HepG2 (cell line): ENCODE data around the gene ZNF670. TPM values are rescaled to one million over a fixed set of nuclear protein-coding genes. Genes with fewer than 3 reads are reported as not detected.

Experiments used
- HOMEZ ChIP-seq: IDR thresholded peaks from 2 replicates; pipeline ENCODE4 v1.6.1; 2016; ENCODE audit warnings: low read depth
- KAT2B ChIP-seq: fragments of 150-350 bp; IDR thresholded peaks from 2 replicates; pipeline ENCODE4 v1.6.1; 2014; ENCODE audit warnings: low read depth, low read length, borderline replicate concordance
- MAZ ChIP-seq, 2 experiments: sonication (generic) in 1 of 2; formaldehyde crosslinking in 1 of 2; IDR thresholded peaks; 2 replicates each; pipeline versions ENCODE4 v1.5.0 to v1.6.1; 2012 to 2020; ENCODE audit warnings: low read depth in 2 of 2, mild to moderate bottlenecking in 2 of 2, borderline replicate concordance in 1 of 2, improper control_type of control experiment in 1 of 2, low read length in 1 of 2, missing genetic modification reagents in 1 of 2, moderate library complexity in 1 of 2
- PAXIP1 ChIP-seq: sonication (generic); formaldehyde crosslinking; conservative IDR thresholded peaks from 2 replicates; pipeline ENCODE4 v1.4.0; 2020; ENCODE audit warnings: mild to moderate bottlenecking, missing genetic modification reagents, moderate library complexity
- PRPF4 ChIP-seq: fragments of 200-400 bp; formaldehyde crosslinking; IDR thresholded peaks from 2 replicates; pipeline ENCODE4 v1.6.1; 2016; ENCODE audit warnings: low read length, low read depth; ENCODE audit not compliant: poor library complexity, severe bottlenecking
- RARA ChIP-seq: IDR thresholded peaks from 2 replicates; pipeline ENCODE4 v1.6.1; 2016; ENCODE audit warnings: missing genetic modification reagents, missing compliant biosample characterization
- REPIN1 ChIP-seq: sonication (generic); formaldehyde crosslinking; IDR thresholded peaks from 2 replicates; pipeline ENCODE4 v1.8.0; 2022; ENCODE audit warnings: missing genetic modification reagents, low read depth, mild to moderate bottlenecking, borderline replicate concordance
- SP1 ChIP-seq, 2 experiments: fragments of 450-650 bp in 1 of 2; sonication (generic) in 1 of 2; formaldehyde crosslinking in 1 of 2; IDR thresholded peaks; 2 replicates each; pipeline versions ENCODE4 v1.4.0 to v1.6.1; 2016 to 2020; ENCODE audit warnings: missing genetic modification reagents in 1 of 2
- THYN1 ChIP-seq: sonication (generic); formaldehyde crosslinking; IDR thresholded peaks from 2 replicates; pipeline ENCODE4 v1.8.1; 2023; ENCODE audit warnings: low read depth, mild to moderate bottlenecking, moderate library complexity, missing genetic modification reagents, borderline replicate concordance
- ZNF232 ChIP-seq: sonication (generic); formaldehyde crosslinking; IDR thresholded peaks from 2 replicates; pipeline ENCODE4 v1.4.0; 2020; ENCODE audit warnings: missing genetic modification reagents, borderline replicate concordance
- ZNF44 ChIP-seq: sonication (generic); formaldehyde crosslinking; IDR thresholded peaks from 2 replicates; pipeline ENCODE4 v1.5.1; 2020; ENCODE audit warnings: mild to moderate bottlenecking, missing genetic modification reagents
- ZNF607 ChIP-seq: sonication (generic); formaldehyde crosslinking; IDR thresholded peaks from 2 replicates; pipeline ENCODE4 v1.5.1; 2020; ENCODE audit warnings: missing genetic modification reagents, mild to moderate bottlenecking, borderline replicate concordance
- ZNF710 ChIP-seq: sonication (generic); formaldehyde crosslinking; IDR thresholded peaks from 2 replicates; pipeline ENCODE4 v1.5.0; 2020; ENCODE audit warnings: mild to moderate bottlenecking, missing genetic modification reagents, borderline replicate concordance
- polyA plus RNA-seq, 8 experiments: library from polyadenylated mRNA; depleted of rRNA in 3 of 8; stranded (reverse) in 7 of 8; unstranded in 1 of 8; fragments of >200 nt; fragmentation: Illumina TruSeq in 4 of 8; extraction: Trizol in 4 of 8; gene quantifications; 2 replicates each; pipeline versions ENCODE4 v1.2.1 to v1.2.3, GENCODE V29; 2011 to 2016; ENCODE audit warnings: low read depth in 4 of 8, missing spikeins in 1 of 8, mixed read lengths in 1 of 8; ENCODE audit not compliant: insufficient read depth in 1 of 8
- total RNA-seq, 5 experiments: library from RNA; depleted of rRNA; stranded (reverse); fragments of >200 nt; fragmentation: Illumina TruSeq; extraction: Trizol; gene quantifications; 2 replicates each; pipeline ENCODE4 v1.2.3, GENCODE V29; 2016; ENCODE audit warnings: low read depth in 1 of 5
- TF ChIP-seq, protein P1 (sequence below): sonication (generic); formaldehyde crosslinking; IDR thresholded peaks from 2 replicates; pipeline ENCODE4 v1.4.0; 2020; ENCODE audit warnings: low read depth, missing genetic modification reagents
- TF ChIP-seq, protein P2 (sequence below): IDR thresholded peaks from 2 replicates; pipeline ENCODE4 v1.6.1; 2016

ZNF670 gene
- total and polyA plus RNA-seq, 2 of the 13 experiments (the other 11 are each of a cell fraction or from before 2014, with no cell fraction given): 4.2 to 10.9 TPM

DNA sequence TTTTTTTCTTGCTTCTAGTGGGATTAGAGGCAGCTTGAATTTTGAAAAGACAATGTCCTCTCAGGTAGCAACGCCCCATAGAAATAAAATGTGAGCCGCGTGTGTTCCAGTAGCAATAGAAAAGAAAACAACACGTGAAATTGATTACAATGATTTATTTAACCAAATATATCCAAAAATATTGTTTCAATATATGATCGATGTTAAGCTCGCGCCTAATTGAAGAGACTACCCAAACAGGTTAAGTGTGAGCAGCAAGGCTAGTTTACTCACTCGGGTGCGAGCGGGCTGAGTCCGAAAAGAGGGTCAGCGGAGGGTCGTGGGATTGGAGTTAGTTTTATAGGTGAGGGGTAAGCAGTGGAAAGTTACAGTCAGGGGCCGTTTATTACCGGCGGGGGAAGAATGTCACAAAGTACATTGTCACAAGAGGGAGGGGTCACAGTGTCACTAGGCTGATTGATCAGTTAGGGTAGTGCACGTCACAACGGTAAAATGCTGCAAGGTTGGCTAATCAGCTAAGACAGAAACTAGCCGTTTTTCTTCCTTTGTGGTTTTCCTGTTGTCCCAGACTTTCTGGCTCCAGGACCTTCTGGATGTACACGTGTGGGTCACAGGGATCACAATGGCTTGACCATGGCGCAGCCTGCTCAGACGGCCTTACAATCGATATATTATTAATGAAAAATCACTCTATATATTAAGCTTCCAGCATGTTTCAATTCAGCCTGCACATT is 697 bp upstream of the ZNF670 start (continued):
- no peak for TF ChIP-seq MAZ (IDR thresholded peaks at IDR 0.05; ENCODE audit: borderline replicate concordance, low read depth, low read length)
- no peak for TF ChIP-seq MAZ (CRISPR knock-in tag; IDR thresholded peaks at IDR 0.05; ENCODE audit: low read depth)
- no peak for TF ChIP-seq REPIN1 (CRISPR knock-in tag)
- no peak for TF ChIP-seq SP1 (IDR thresholded peaks at IDR 0.05)
- 0 out of 2 replicates have a peak, but pooled peaks have one; percentile 12 for TF ChIP-seq SP1 (CRISPR knock-in tag; IDR thresholded peaks at IDR 0.05)
- no peak; the same call in 1 of the 2 replicates for TF ChIP-seq ZNF232 (CRISPR knock-in tag)
- TF ChIP-seq THYN1 (CRISPR knock-in tag): 0 out of 2 replicates have a peak, but pooled peaks have one; percentile 44
- TF ChIP-seq HOMEZ (CRISPR knock-in tag): peak; percentile 61; the same call in 1 of the 2 replicates
- TF ChIP-seq, protein P1, sequence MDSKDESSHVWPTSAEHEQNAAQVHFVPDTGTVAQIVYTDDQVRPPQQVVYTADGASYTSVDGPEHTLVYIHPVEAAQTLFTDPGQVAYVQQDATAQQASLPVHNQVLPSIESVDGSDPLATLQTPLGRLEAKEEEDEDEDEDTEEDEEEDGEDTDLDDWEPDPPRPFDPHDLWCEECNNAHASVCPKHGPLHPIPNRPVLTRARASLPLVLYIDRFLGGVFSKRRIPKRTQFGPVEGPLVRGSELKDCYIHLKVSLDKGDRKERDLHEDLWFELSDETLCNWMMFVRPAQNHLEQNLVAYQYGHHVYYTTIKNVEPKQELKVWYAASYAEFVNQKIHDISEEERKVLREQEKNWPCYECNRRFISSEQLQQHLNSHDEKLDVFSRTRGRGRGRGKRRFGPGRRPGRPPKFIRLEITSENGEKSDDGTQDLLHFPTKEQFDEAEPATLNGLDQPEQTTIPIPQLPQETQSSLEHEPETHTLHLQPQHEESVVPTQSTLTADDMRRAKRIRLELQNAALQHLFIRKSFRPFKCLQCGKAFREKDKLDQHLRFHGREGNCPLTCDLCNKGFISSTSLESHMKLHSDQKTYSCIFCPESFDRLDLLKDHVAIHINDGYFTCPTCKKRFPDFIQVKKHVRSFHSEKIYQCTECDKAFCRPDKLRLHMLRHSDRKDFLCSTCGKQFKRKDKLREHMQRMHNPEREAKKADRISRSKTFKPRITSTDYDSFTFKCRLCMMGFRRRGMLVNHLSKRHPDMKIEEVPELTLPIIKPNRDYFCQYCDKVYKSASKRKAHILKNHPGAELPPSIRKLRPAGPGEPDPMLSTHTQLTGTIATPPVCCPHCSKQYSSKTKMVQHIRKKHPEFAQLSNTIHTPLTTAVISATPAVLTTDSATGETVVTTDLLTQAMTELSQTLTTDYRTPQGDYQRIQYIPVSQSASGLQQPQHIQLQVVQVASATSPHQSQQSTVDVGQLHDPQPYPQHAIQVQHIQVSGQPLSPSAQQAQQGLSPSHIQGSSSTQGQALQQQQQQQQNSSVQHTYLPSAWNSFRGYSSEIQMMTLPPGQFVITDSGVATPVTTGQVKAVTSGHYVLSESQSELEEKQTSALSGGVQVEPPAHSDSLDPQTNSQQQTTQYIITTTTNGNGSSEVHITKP (CRISPR knock-in tag): no peak
- TF ChIP-seq ZNF44 (CRISPR knock-in tag): no peak
- TF ChIP-seq PAXIP1 (CRISPR knock-in tag): peak; percentile 82
- TF ChIP-seq RARA (CRISPR knock-in tag): peak; percentile 86
- no peak for TF ChIP-seq PRPF4
- 0 out of 2 replicates have a peak, but pooled peaks have one; percentile 1 for TF ChIP-seq ZNF607 (CRISPR knock-in tag)
- no peak for TF ChIP-seq KAT2B
- peak; percentile 65; the same call in 1 of the 2 replicates for TF ChIP-seq ZNF710 (CRISPR knock-in tag)
- TF ChIP-seq, protein P2, sequence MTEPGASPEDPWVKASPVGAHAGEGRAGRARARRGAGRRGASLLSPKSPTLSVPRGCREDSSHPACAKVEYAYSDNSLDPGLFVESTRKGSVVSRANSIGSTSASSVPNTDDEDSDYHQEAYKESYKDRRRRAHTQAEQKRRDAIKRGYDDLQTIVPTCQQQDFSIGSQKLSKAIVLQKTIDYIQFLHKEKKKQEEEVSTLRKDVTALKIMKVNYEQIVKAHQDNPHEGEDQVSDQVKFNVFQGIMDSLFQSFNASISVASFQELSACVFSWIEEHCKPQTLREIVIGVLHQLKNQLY (CRISPR knock-in tag): peak; percentile 91
